Measurements from ENCODE around the gene CTBP2.

CTBP2 gene

DNA sequence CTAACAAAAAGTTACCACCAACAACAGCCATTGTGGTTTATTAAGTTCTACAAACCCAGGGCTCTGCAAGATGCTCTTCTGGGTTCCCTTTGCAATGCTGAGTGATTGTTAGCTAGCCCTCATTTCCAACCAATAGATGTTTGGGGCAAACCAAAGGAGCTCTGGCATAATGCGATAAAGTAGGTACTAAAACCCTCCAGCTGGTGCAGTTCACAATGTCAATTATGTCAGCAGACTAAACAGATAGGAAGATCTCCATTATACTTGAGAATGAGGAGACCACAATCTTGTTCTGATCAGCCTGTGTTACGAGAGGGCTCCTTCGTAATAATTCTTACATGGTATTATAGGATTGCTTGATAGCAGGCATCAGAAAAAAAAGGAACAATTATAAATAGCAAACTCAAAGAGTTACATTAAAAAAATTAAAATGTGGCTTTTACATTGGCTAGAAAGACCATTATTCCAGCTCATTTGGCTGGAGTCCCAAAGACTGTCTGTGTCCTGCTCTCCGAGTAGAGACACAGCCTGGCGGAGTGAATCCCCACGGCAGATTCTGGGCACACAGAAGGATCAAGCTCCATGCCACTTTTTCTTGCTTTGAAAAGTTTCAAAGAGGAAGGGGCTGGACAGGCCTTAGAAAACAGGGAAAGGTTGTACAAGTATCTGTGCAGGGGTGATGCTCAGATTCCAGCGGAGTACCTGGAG, 124.6 kb downstream of the CTBP2 start:
- no peak overlapping the region for H3K4me3 ChIP-seq (ENCODE audit: low read length in 2 of 2)
- H3K27ac ChIP-seq (ENCODE audit: low read depth in 2 of 2, low read length in 2 of 2): no peak overlapping the region
- H3K9ac ChIP-seq (ENCODE audit: low read depth in 1 of 2, low read length in 2 of 2): no peak overlapping the region
- H3K27me3 ChIP-seq (ENCODE audit: control insufficient read depth in 2 of 2, insufficient read depth in 2 of 2, low read length in 2 of 2): no peaks in the 10 kb centered on the region
- peaks cover 6 to 10% of the 10 kb centered on the region in 2 donors for H3K36me3 ChIP-seq (ENCODE audit: control insufficient read depth in 2 of 2, insufficient read depth in 2 of 2, low read length in 2 of 2)
- no peaks in the 10 kb centered on the region for H3K9me3 ChIP-seq (ENCODE audit: control insufficient read depth in 2 of 2, low read length in 2 of 2)
- peaks cover 7 to 14% of the 10 kb centered on the region in 2 donors for H3K4me1 ChIP-seq (ENCODE audit: control insufficient read depth in 2 of 2, insufficient read depth in 2 of 2, low read length in 2 of 2)

DNA sequence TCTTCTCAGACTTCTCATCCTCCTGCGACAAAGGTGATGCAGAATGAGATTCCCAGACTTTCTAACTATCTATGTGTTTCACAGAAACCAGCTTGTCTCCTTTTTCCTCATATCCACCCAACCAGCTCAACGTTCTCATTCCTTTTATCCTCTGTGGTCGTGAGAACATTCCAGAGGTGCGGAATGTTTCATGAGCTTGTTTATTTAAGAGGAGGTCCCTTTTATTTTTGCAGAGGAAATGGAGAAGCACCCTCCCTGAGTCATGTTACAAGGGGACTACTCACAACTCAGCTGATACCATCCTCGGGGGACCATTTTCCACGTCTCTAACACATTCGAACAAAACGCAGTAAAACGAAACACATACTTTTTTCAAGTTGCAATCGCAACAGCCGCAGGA, 125.2 kb downstream of the CTBP2 start:
- Histone ChIP-seq H3K36me3 (ENCODE audit: control insufficient read depth in 2 of 2, insufficient read depth in 2 of 2, low read length in 2 of 2) (peaks cover 6 to 10% of the 10 kb centered on the region in 2 donors), H3K9ac (ENCODE audit: low read depth in 1 of 2, low read length in 2 of 2) (no peak overlapping the region), H3K4me1 (ENCODE audit: control insufficient read depth in 2 of 2, insufficient read depth in 2 of 2, low read length in 2 of 2) (peaks cover 7 to 14% of the 10 kb centered on the region in 2 donors), H3K4me3 (ENCODE audit: low read length in 2 of 2) (no peak overlapping the region), H3K27me3 (ENCODE audit: control insufficient read depth in 2 of 2, insufficient read depth in 2 of 2, low read length in 2 of 2) (no peaks in the 10 kb centered on the region), H3K27ac (ENCODE audit: low read depth in 2 of 2, low read length in 2 of 2) (no peak overlapping the region), H3K9me3 (ENCODE audit: control insufficient read depth in 2 of 2, low read length in 2 of 2) (no peaks in the 10 kb centered on the region)

DNA sequence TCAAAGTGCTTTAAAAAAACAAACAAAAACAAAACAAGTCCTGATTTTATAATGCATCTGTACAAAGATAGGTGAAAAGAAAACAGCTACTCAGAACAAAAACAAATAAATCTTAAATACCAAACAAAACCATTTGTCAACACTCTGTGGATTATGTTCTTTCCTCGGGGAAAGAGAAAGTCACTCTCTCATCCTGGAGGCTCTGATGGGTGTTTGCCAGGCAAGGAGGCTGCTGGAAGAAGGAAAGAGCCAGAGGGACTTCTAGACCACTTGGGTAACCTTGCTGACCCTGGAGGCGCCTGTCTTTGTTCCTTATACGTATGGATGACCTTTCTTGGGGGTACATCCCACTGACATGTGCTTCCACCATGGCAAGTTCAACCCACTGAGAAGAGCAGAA, 125.7 kb downstream of the CTBP2 start:
- Histone ChIP-seq H3K9ac (ENCODE audit: low read depth in 1 of 2, low read length in 2 of 2) (no peak overlapping the region), H3K9me3 (ENCODE audit: control insufficient read depth in 2 of 2, low read length in 2 of 2) (no peaks in the 10 kb centered on the region), H3K36me3 (ENCODE audit: control insufficient read depth in 2 of 2, insufficient read depth in 2 of 2, low read length in 2 of 2) (peaks cover 6 to 11% of the 10 kb centered on the region in 2 donors), H3K4me3 (ENCODE audit: low read length in 2 of 2) (no peak overlapping the region), H3K27me3 (ENCODE audit: control insufficient read depth in 2 of 2, insufficient read depth in 2 of 2, low read length in 2 of 2) (no peaks in the 10 kb centered on the region), H3K27ac (ENCODE audit: low read depth in 2 of 2, low read length in 2 of 2) (no peak overlapping the region), H3K4me1 (ENCODE audit: control insufficient read depth in 2 of 2, insufficient read depth in 2 of 2, low read length in 2 of 2) (peaks cover 6 to 13% of the 10 kb centered on the region in 2 donors)

DNA sequence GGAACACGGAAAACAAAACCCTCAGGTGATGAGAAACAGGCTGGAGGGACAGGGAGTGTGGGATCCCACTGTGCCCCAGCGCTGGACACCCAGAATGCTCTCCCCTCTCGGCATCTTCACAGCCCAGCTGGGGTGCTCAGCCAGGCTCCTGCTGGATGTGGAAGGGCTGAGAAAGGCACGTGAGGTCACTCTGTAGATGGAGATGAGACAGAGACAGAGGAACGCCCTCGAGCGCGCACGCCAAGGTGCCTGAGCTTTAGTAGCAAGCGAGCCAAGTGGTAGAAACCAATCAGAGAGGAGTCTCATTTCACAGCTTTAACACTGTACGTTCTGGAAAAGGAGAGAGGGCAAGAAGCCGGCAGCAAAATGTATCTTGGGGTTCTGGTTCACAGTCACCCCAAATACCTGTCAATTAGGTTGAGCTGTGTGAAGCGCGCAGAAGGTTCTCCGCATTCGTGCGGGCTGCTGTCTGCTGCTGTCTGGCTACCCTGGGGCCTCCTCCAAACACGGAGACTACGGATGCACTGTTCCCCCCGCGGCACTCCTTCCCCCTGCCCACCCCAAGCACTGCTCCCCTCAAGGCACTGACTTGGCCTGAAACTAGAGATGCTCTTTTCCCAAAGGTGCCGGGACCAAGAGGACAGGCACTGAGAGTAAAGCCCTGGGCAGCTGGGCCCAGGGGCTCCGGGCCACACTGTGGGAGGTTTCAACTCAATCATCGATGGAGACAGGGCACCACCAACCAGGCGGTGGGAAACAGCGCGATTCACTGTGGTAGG, 127.0 kb downstream of the CTBP2 start:
- Histone ChIP-seq H3K27ac (ENCODE audit: low read depth in 2 of 2, low read length in 2 of 2) (no peak overlapping the region), H3K9ac (ENCODE audit: low read depth in 1 of 2, low read length in 2 of 2) (no peak overlapping the region), H3K36me3 (ENCODE audit: control insufficient read depth in 2 of 2, insufficient read depth in 2 of 2, low read length in 2 of 2) (peaks cover 6 to 13% of the 10 kb centered on the region in 2 donors)

DNA sequence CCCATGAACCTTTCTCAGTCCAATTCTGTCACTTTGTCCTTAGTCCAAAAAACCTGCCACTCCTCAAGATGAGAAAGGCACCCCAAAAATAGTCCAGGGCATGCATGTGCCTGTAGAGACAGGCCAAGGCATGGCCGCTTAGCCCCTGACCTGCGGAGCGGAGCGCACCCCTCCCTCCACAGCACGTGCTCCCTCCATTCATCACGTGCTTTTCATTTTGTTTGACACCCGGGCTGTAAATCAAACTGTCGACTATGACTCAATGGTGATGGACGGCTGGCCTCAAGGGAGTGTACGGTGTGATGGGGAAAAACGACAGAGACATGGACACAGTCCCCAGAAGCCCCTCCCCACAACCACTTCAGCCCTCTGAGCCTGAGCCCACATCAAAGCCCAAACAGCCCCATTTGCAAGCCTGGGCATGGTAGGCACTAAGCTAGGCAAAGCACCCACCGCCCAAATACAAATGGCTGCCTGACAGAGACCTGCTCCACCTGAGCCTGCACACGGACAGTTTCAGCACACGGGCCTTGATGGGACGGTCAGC, 127.8 kb downstream of the CTBP2 start:
- no peaks in the 10 kb centered on the region for H3K9me3 ChIP-seq (ENCODE audit: control insufficient read depth in 2 of 2, low read length in 2 of 2)
- peaks cover 0 to under 1% of the 10 kb centered on the region in 2 donors for H3K4me1 ChIP-seq (ENCODE audit: control insufficient read depth in 2 of 2, insufficient read depth in 2 of 2, low read length in 2 of 2)
- no peak overlapping the region for H3K27ac ChIP-seq (ENCODE audit: low read depth in 2 of 2, low read length in 2 of 2)
- no peak overlapping the region for H3K4me3 ChIP-seq (ENCODE audit: low read length in 2 of 2)
- no peak overlapping the region for H3K9ac ChIP-seq (ENCODE audit: low read depth in 1 of 2, low read length in 2 of 2)
- H3K36me3 ChIP-seq (ENCODE audit: control insufficient read depth in 2 of 2, insufficient read depth in 2 of 2, low read length in 2 of 2): peaks cover 6 to 17% of the 10 kb centered on the region in 2 donors
- no peaks in the 10 kb centered on the region for H3K27me3 ChIP-seq (ENCODE audit: control insufficient read depth in 2 of 2, insufficient read depth in 2 of 2, low read length in 2 of 2)

More for the DNA sequence above, 127.0 kb downstream of the CTBP2 start:
- Histone ChIP-seq H3K4me3 (ENCODE audit: low read length in 2 of 2) (no peak overlapping the region), H3K4me1 (ENCODE audit: control insufficient read depth in 2 of 2, insufficient read depth in 2 of 2, low read length in 2 of 2) (peaks cover 0 to 2% of the 10 kb centered on the region in 2 donors), H3K27me3 (ENCODE audit: control insufficient read depth in 2 of 2, insufficient read depth in 2 of 2, low read length in 2 of 2) (no peaks in the 10 kb centered on the region), H3K9me3 (ENCODE audit: control insufficient read depth in 2 of 2, low read length in 2 of 2) (no peaks in the 10 kb centered on the region)

DNA sequence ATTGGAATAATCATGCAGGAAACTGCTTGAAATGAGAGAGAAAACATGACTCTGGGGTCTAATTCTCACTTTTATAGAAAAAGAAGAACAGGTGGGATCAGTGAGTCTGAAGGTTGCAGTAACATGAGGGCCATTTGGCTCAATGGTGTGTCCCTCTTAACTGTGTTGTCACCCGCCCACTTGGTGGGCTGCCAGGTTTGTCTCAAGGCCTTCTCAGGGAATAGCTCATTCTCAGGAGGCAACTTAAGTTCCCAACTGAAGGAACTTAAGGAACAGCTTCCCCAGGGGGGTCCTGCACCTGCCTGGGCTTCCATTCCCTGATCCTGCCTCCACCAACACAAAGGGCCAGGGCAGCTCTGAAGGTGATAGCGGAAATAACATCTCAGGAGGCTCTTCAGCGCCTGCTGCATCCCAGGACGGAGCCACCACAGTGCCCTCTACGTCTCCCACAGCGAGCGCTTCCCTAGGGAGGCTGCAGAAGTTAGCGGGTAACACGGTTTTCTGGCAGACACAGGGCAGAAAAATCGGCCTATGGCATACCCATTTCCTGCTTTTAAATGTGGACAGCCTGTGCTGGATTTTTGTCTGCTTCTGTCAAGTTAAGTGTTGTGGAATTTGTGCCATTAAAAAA, 129.7 kb downstream of the CTBP2 start:
- Histone ChIP-seq H3K27ac (ENCODE audit: low read depth in 2 of 2, low read length in 2 of 2) (no peak overlapping the region), H3K9ac (ENCODE audit: low read depth in 1 of 2, low read length in 2 of 2) (no peak overlapping the region), H3K36me3 (ENCODE audit: control insufficient read depth in 2 of 2, insufficient read depth in 2 of 2, low read length in 2 of 2) (peaks cover 18 to 22% of the 10 kb centered on the region in 2 donors), H3K4me1 (ENCODE audit: control insufficient read depth in 2 of 2, insufficient read depth in 2 of 2, low read length in 2 of 2) (no peaks in the 10 kb centered on the region), H3K4me3 (ENCODE audit: low read length in 2 of 2) (no peak overlapping the region), H3K9me3 (ENCODE audit: control insufficient read depth in 2 of 2, low read length in 2 of 2) (no peaks in the 10 kb centered on the region), H3K27me3 (ENCODE audit: control insufficient read depth in 2 of 2, insufficient read depth in 2 of 2, low read length in 2 of 2) (no peaks in the 10 kb centered on the region)

DNA sequence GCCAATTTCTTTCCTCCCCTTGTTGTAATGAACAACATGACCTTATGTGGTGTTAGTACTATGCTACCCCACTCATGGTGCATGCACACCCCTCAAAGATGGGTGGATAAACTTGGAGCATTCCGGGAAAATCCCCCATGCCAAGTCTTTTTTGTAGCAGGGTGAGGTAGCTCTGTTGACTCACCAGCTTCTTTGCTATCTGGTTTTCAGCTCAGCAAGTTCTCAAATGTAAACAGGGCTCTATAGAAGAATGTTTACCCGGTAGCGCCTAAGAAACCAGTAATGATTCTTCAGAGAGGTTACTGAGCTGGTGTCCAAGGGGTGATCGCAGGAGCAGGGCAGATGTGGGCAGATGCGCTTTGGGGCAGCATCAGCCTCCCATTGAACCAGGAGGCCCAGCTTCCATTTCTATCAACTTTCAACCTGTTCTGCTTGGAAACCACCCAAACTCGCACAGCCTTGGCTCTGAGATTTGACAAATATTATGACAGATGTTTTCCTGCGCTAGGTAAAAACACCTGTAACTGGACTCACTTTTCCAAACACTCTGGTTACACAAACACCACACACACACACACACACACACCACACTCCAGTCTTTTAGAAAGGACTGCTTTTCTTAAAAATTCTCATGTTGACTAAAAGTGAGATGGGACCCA, 130.7 kb downstream of the CTBP2 start:
- Histone ChIP-seq H3K27me3 (ENCODE audit: control insufficient read depth in 2 of 2, insufficient read depth in 2 of 2, low read length in 2 of 2) (no peaks in the 10 kb centered on the region), H3K9me3 (ENCODE audit: control insufficient read depth in 2 of 2, low read length in 2 of 2) (no peaks in the 10 kb centered on the region), H3K27ac (ENCODE audit: low read depth in 2 of 2, low read length in 2 of 2) (no peak overlapping the region), H3K4me1 (ENCODE audit: control insufficient read depth in 2 of 2, insufficient read depth in 2 of 2, low read length in 2 of 2) (peaks cover under 1 to 6% of the 10 kb centered on the region in 2 donors), H3K9ac (ENCODE audit: low read depth in 1 of 2, low read length in 2 of 2) (no peak overlapping the region), H3K36me3 (ENCODE audit: control insufficient read depth in 2 of 2, insufficient read depth in 2 of 2, low read length in 2 of 2) (peaks cover 19 to 22% of the 10 kb centered on the region in 2 donors), H3K4me3 (ENCODE audit: low read length in 2 of 2) (no peak overlapping the region)

DNA sequence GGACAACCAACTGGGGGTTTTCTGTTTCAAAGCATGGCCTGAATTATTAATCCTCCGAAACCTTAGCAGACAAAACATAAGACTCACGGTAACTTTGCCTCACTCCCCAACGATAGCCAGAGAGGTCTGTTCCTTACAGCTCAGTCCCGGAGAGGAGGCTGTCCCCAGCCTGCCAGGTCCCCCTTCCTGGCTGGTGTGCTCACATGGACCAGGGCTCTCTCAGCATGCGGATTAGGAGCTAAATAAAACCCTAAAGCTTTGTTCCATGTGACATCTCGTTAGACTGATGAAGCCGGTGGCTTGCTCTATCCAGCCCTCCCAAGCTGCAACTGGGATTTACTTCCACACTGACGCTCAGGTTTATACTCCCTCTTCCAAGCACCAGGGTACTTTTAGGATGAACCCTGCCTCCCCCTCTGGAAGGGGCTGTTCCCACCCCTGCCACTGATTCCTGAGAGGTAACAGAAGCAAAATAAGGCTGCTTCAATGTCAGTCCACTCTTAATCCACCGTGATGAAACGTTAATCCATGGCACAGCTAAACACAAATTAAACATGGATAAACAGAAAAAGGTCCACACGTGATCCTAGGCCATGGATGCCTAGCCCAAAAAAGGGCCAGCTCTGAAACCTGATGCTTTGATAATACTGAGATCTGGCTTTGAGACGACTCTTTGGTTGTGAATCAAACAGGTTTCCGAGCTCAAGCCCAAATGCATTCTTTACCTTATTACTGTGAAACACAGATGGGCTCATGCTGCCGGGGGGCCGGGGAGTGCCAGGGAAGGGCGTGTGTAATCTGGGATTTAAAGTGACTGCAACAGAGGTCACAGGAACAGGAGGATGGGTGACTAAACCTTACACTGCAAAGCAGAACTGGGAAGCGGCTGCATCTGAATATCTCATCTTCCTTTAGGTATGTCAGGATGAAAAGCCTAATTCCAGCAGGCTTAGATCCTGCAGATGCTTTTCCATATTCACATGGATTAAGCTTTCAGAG, 132.2 kb downstream of the CTBP2 start:
- Histone ChIP-seq H3K36me3 (ENCODE audit: control insufficient read depth in 2 of 2, insufficient read depth in 2 of 2, low read length in 2 of 2) (peaks cover 19 to 22% of the 10 kb centered on the region in 2 donors), H3K9ac (ENCODE audit: low read depth in 1 of 2, low read length in 2 of 2) (no peak overlapping the region), H3K27me3 (ENCODE audit: control insufficient read depth in 2 of 2, insufficient read depth in 2 of 2, low read length in 2 of 2) (no peaks in the 10 kb centered on the region), H3K9me3 (ENCODE audit: control insufficient read depth in 2 of 2, low read length in 2 of 2) (no peaks in the 10 kb centered on the region), H3K4me1 (ENCODE audit: control insufficient read depth in 2 of 2, insufficient read depth in 2 of 2, low read length in 2 of 2) (peaks cover 14 to 22% of the 10 kb centered on the region in 2 donors), H3K27ac (ENCODE audit: low read depth in 2 of 2, low read length in 2 of 2) (no peak overlapping the region), H3K4me3 (ENCODE audit: low read length in 2 of 2) (no peak overlapping the region)

Measured in mucosa of rectum (tissue), 2 donors.